OCI-LY3 (cell line): ENCODE measurements around the gene SLC23A1.

Source experiments
- H2AFZ ChIP-seq: fragments of 200-600, 300-600 bp; shearing (Covaris generic); 2 replicates; pipeline ENCODE4 v1.6.0; 2014; ENCODE audit warnings: antibody characterized with exemption, low read depth, low read length
- H3K27ac ChIP-seq: fragments of 200-600, 300-600 bp; sonication (generic); 2 replicates; pipeline ENCODE4 v1.5.1; 2014; ENCODE audit warnings: mild to moderate bottlenecking, low read length, moderate library complexity, mixed read lengths
- H3K27me3 ChIP-seq: fragments of 200-600, 300-600 bp; sonication (generic); 2 replicates; pipeline ENCODE4 v1.6.1; 2014; ENCODE audit warnings: low read depth, low read length, mixed read lengths
- H3K36me3 ChIP-seq: fragments of 200-600, 300-600 bp; sonication (generic); replicated peaks from 2 replicates; pipeline ENCODE3; 2014; ENCODE audit warnings: low read depth, low read length, mixed read lengths
- H3K4me1 ChIP-seq: fragments of 300-600, 200-600 bp; sonication (generic); 2 replicates; pipeline ENCODE4 v1.6.1; 2014; ENCODE audit warnings: low read length, mixed read lengths
- H3K4me2 ChIP-seq: fragments of 200-600, 300-600 bp; sonication (generic); 2 replicates; pipeline ENCODE4 v1.6.1; 2014; ENCODE audit warnings: low read length, mixed read lengths
- H3K4me3 ChIP-seq: fragments of 300-600, 200-600 bp; sonication (generic); 2 replicates; pipeline ENCODE4 v1.5.1; 2014; ENCODE audit warnings: antibody characterized with exemption, mild to moderate bottlenecking, low read length, moderate library complexity
- H3K79me2 ChIP-seq: fragments of 300-600, 200-600 bp; shearing (Covaris generic); 2 replicates; pipeline ENCODE4 v1.6.1; 2014; ENCODE audit warnings: mild to moderate bottlenecking, low read length, mixed read lengths
- H3K9ac ChIP-seq: fragments of 300-600, 200-600 bp; shearing (Covaris generic); 2 replicates; pipeline ENCODE4 v1.6.0; 2014; ENCODE audit warnings: mild to moderate bottlenecking, low read length, moderate library complexity
- H3K9me3 ChIP-seq: fragments of 200-600, 300-600 bp; shearing (Covaris generic); 2 replicates; pipeline ENCODE4 v1.6.1; 2014; ENCODE audit warnings: low read length, mixed read lengths; ENCODE audit not compliant: insufficient read depth
- H4K20me1 ChIP-seq: fragments of 200-600, 300-600 bp; sonication (generic); 2 replicates; pipeline ENCODE4 v1.6.1; 2016; ENCODE audit warnings: low read length, mixed read lengths; ENCODE audit not compliant: insufficient read depth
- EZH2phosphoT487 ChIP-seq: fragments of 200-600 bp; shearing (Covaris generic); IDR thresholded peaks from 2 replicates; pipeline ENCODE4 v1.6.1; 2018; ENCODE audit warnings: antibody characterized with exemption, mixed run types, low read depth
- TF ChIP-seq, protein P1 (sequence below): fragments of 200-600, 300-600 bp; sonication (generic); IDR thresholded peaks from 2 replicates; pipeline ENCODE4 v1.5.1; 2014; ENCODE audit warnings: antibody characterized with exemption, low read length, low read depth

The SLC23A1 gene

DNA sequence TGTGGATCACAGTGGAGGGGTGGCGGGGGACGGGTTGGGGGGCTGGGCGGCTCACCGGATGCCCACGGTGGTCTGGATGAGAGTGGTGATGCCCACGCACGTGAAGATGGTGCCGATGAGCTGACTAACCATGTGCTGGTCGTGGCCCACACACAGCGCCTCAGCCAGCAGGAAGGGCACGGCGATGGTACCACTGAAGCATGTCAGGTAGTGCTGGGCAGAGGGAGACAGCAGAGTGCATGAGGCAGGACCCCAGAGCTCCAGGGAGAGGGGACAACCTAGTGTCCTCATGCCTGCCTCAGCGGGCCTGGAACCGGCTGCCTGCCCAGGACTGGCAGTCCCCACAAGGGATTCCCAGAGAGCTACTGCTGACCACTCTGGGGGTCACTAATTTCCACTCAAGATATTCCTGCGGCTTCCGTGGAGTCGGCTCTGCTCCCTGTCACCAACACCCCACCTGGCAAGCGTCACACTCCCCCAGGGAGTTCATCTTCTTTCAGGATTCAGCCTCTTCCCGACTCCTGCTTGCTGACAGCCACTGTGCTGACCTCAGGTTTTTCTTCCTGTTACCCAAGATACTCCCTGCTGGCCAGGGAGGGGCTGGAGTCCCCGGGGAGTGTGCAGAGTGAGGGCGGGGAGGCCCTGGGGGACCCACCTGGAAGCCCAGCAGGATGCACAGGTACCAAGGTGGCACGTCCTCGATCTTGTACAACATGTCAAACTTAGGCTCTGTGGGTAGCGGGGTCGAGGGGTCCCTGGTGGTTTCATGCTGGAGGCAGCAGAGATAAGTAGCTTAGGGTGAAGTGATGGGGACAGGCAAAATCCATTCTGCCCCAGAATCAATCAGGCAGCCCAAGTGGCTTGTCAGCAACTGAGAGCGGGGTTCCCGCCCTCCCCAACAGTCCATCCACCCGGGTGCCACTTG, 998 bp downstream of the SLC23A1 start:
- no peaks in the 10 kb centered on the region for H3K79me2 ChIP-seq
- no peak overlapping the region for H3K9ac ChIP-seq
- no peak overlapping the region for H2AFZ ChIP-seq
- no peak overlapping the region for H3K27ac ChIP-seq
- no peaks in the 10 kb centered on the region for H3K9me3 ChIP-seq
- H3K4me3 ChIP-seq, result no peak overlapping the region
- H3K4me2 ChIP-seq, result no peak overlapping the region
- no peaks in the 10 kb centered on the region for H4K20me1 ChIP-seq
- TF ChIP-seq, protein P1, sequence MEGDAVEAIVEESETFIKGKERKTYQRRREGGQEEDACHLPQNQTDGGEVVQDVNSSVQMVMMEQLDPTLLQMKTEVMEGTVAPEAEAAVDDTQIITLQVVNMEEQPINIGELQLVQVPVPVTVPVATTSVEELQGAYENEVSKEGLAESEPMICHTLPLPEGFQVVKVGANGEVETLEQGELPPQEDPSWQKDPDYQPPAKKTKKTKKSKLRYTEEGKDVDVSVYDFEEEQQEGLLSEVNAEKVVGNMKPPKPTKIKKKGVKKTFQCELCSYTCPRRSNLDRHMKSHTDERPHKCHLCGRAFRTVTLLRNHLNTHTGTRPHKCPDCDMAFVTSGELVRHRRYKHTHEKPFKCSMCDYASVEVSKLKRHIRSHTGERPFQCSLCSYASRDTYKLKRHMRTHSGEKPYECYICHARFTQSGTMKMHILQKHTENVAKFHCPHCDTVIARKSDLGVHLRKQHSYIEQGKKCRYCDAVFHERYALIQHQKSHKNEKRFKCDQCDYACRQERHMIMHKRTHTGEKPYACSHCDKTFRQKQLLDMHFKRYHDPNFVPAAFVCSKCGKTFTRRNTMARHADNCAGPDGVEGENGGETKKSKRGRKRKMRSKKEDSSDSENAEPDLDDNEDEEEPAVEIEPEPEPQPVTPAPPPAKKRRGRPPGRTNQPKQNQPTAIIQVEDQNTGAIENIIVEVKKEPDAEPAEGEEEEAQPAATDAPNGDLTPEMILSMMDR, result no peak
- no peak for TF ChIP-seq EZH2phosphoT487
- peaks cover 15% of the 10 kb centered on the region for H3K4me1 ChIP-seq
- H3K36me3 ChIP-seq, result no peaks in the 10 kb centered on the region
- H3K27me3 ChIP-seq, result no peaks in the 10 kb centered on the region

DNA sequence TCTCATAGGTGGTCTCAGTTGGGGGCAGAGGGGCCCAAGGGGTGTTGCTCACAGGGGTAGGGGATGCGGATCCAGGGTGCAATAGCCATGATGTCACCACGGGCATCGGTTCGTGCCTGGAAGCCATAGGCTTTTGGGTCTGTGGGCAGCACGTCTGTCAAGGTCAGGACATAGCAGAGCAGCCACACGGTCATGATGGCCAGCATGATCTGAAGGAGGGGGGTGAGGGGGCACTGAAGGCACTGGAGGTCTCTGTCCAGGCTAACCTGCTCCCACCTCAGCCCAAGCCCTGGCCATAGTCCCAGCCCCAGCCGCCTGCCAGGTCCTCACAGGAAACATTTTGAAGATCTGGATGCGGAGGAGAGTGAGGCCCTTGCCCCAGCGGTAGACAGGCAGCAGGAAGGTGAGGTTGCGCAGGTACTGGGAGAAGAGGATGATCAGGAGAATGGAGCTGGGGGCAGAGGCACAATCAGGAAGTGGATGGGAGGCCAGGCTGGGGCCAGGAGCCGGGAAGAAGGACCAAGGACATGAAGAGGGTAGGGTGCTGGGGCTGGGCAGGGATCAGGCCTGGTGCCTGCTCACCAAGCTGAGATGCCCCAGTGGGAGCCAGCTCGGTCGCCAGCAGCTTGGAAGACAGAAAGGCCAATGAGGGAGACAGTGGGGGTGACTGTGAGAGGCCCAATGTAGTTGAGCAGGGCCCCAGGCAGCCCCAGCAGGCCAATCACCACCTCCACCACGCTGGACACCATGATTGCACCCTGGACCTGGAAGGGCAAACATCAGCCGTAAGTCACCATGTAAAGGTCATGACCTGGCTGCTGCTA, 3.3 kb downstream of the SLC23A1 start:
- TF ChIP-seq EZH2phosphoT487, result no peak
- TF ChIP-seq, protein P1, result no peak
- Histone ChIP-seq H3K9ac (no peak overlapping the region), H3K79me2 (no peaks in the 10 kb centered on the region), H3K36me3 (no peaks in the 10 kb centered on the region), H4K20me1 (no peaks in the 10 kb centered on the region), H3K4me2 (no peak overlapping the region), H3K27ac (no peak overlapping the region), H3K4me3 (no peak overlapping the region), H3K4me1 (peaks cover 7% of the 10 kb centered on the region), H2AFZ (no peak overlapping the region), H3K27me3 (no peaks in the 10 kb centered on the region), H3K9me3 (no peaks in the 10 kb centered on the region)

DNA sequence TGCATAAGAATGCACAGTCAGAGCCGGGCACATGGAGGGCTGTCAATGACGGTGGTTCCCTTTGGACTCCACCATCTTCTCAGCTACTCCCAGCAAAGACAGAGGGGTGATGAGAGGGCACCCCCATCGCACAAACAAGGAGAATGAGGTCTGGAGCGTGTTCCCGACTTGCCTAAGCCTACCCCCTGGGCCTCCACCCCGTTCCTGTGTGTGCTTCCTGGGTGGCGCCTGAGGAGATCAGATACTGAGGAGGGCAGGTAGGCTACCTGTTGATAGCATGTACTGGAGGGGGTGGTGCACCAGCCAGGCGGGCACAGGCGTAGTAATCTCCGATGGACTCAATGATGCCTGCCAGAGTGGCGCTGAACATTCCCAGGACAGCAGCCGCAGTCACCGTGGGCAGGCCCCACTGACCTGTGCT, 4.1 kb downstream of the SLC23A1 start:
- no peak overlapping the region for H3K4me3 ChIP-seq
- H3K27me3 ChIP-seq, result no peaks in the 10 kb centered on the region
- H3K79me2 ChIP-seq, result no peaks in the 10 kb centered on the region
- H3K4me2 ChIP-seq, result no peak overlapping the region
- no peak overlapping the region for H3K9ac ChIP-seq
- H4K20me1 ChIP-seq, result no peaks in the 10 kb centered on the region
- no peaks in the 10 kb centered on the region for H3K4me1 ChIP-seq
- no peak overlapping the region for H2AFZ ChIP-seq
- H3K36me3 ChIP-seq, result no peaks in the 10 kb centered on the region
- H3K9me3 ChIP-seq, result no peaks in the 10 kb centered on the region
- H3K27ac ChIP-seq, result no peak overlapping the region
- TF ChIP-seq, protein P1, result no peak
- no peak for TF ChIP-seq EZH2phosphoT487
